Measurements from ENCODE around the gene YARS2.

The YARS2 gene

DNA sequence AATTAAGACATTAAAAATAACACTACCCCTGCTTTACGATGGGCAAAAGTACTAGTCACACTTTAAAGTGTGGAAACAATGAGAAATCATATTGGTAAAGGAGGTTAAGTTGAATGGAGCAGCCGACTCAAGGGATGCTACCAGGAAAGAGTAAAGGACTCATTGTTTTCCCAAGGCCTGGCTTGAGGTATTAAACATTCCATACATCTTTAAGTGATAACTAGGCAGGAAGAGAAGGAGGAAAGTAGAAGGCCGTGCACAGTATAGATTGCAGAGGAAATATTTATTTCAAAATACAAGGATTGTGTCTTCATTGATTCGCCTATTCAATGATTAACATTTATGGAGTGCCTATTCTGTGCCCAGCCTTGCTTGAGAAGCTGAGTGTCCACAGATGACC, 20.6 kb upstream of the YARS2 start:
- Histone ChIP-seq H4K91ac (ENCODE audit: low read depth, low read length) (no peak overlapping the region), H3K23ac (ENCODE audit: low read length) (no peak overlapping the region), H4K8ac (ENCODE audit: low read depth, low read length) (no peak overlapping the region), H3K9ac (ENCODE audit: low read length) (no peak overlapping the region), H3K14ac (ENCODE audit: low read length) (no peak overlapping the region), H4K12ac (ENCODE audit: low read depth, low read length) (no peak overlapping the region), H3K9me3 (ENCODE audit: insufficient read depth, low read depth, low read length) (no peaks in the 10 kb centered on the region), H3K18ac (ENCODE audit: low read length) (no peak overlapping the region), H3K4me3 (ENCODE audit: low read depth, low read length) (no peak overlapping the region), H2AK5ac (ENCODE audit: low read length) (no peak overlapping the region), H2BK5ac (ENCODE audit: low read depth, low read length, poor library complexity) (no peak overlapping the region), H2BK120ac (ENCODE audit: insufficient read depth, low read length, poor library complexity) (no peak overlapping the region), H3K4ac (ENCODE audit: low read depth, low read length) (no peak overlapping the region), H3K79me1 (ENCODE audit: low read length) (no peaks in the 10 kb centered on the region), H2BK12ac (ENCODE audit: low read length) (no peak overlapping the region), H3K27me3 (ENCODE audit: insufficient read depth, low read length) (no peaks in the 10 kb centered on the region), H3K79me2 (ENCODE audit: control insufficient read depth, insufficient read depth, low read length, poor library complexity) (no peaks in the 10 kb centered on the region), H3K27ac (ENCODE audit: low read depth, low read length) (no peak overlapping the region), H3K4me2 (ENCODE audit: low read length) (no peak overlapping the region), H3K36me3 (ENCODE audit: control insufficient read depth in 1 of 2, insufficient read depth in 2 of 2, low read length in 2 of 2) (no peaks in the 10 kb centered on the region), H2AFZ (ENCODE audit: insufficient read depth, low read length, poor library complexity) (no peak overlapping the region), H3K4me1 (ENCODE audit: control insufficient read depth in 1 of 2, insufficient read depth in 2 of 2, low read length in 2 of 2) (peaks cover 0 to 4% of the 10 kb centered on the region in 2 experiments)
- DNase-seq, result peak in 1 of 2 donors; percentile 40
- WGBS (ENCODE audit: extremely low coverage, insufficient coverage, insufficient read length), result no CpG with 5 or more reads among the region's 4 CpGs

DNA sequence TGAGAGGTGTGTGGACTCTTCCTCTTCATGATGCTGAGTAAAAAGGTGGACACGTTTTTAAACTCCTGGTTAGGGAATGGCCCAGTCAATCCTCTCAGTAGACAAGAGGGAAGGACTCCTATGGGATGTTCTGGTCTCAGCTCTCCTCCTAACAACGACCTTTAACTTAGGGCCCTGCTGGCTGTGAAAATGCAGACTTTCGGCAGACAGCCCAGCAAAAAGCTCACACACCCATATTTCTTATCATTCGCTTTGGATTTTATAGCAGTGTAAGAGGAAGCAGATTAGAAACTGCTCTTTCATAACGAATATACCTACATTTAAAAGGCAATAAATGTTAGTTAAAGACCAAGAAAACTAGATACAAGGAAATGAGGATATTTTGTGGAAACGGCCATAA, 18.0 kb upstream of the YARS2 start:
- Histone ChIP-seq H3K9ac (ENCODE audit: low read length) (no peak overlapping the region), H3K4me1 (ENCODE audit: control insufficient read depth in 1 of 2, insufficient read depth in 2 of 2, low read length in 2 of 2) (peaks cover 0 to 2% of the 10 kb centered on the region in 2 experiments), H3K9me3 (ENCODE audit: insufficient read depth, low read depth, low read length) (no peaks in the 10 kb centered on the region), H3K79me1 (ENCODE audit: low read length) (no peaks in the 10 kb centered on the region), H3K36me3 (ENCODE audit: control insufficient read depth in 1 of 2, insufficient read depth in 2 of 2, low read length in 2 of 2) (no peaks in the 10 kb centered on the region), H3K27ac (ENCODE audit: low read depth, low read length) (no peak overlapping the region), H3K4ac (ENCODE audit: low read depth, low read length) (no peak overlapping the region), H3K4me2 (ENCODE audit: low read length) (no peak overlapping the region), H2AFZ (ENCODE audit: insufficient read depth, low read length, poor library complexity) (no peak overlapping the region), H3K79me2 (ENCODE audit: control insufficient read depth, insufficient read depth, low read length, poor library complexity) (no peaks in the 10 kb centered on the region), H3K27me3 (ENCODE audit: insufficient read depth, low read length) (no peaks in the 10 kb centered on the region), H3K4me3 (ENCODE audit: low read depth, low read length) (no peak overlapping the region), H4K8ac (ENCODE audit: low read depth, low read length) (no peak overlapping the region), H2BK120ac (ENCODE audit: insufficient read depth, low read length, poor library complexity) (no peak overlapping the region), H3K14ac (ENCODE audit: low read length) (no peak overlapping the region), H2BK5ac (ENCODE audit: low read depth, low read length, poor library complexity) (no peak overlapping the region), H4K91ac (ENCODE audit: low read depth, low read length) (no peak overlapping the region), H3K18ac (ENCODE audit: low read length) (no peak overlapping the region), H2AK5ac (ENCODE audit: low read length) (no peak overlapping the region), H4K12ac (ENCODE audit: low read depth, low read length) (no peak overlapping the region), H2BK12ac (ENCODE audit: low read length) (no peak overlapping the region), H3K23ac (ENCODE audit: low read length) (no peak overlapping the region)
- DNase-seq, result no peak
- whole genome bisulfite sequencing (ENCODE audit: extremely low coverage, insufficient coverage, insufficient read length), result no CpG with 5 or more reads among the region's 6 CpGs

DNA sequence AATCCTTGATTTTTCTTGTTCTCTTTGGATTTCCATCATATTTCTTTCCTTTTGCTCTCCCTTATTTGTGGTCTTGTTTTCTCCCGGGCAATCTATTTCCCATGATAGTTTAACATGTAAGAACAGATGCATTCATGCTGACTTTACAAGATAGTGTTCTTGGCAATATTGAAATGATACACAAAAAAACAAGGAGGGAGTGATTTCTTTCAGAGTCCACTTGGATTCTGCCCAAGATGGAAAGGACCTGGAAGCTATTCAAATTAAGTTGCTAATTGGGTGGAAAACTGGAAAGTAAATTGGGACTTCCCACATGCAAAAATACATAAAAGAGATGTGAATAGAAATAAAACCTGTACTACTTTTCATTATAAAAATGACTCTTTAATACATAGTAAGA, 14.4 kb upstream of the YARS2 start:
- Histone ChIP-seq H3K27me3 (ENCODE audit: insufficient read depth, low read length) (no peaks in the 10 kb centered on the region), H2AK5ac (ENCODE audit: low read length) (no peak overlapping the region), H2AFZ (ENCODE audit: insufficient read depth, low read length, poor library complexity) (no peak overlapping the region), H3K4ac (ENCODE audit: low read depth, low read length) (no peak overlapping the region), H4K8ac (ENCODE audit: low read depth, low read length) (no peak overlapping the region), H3K18ac (ENCODE audit: low read length) (no peak overlapping the region), H3K9me3 (ENCODE audit: insufficient read depth, low read depth, low read length) (no peaks in the 10 kb centered on the region), H4K91ac (ENCODE audit: low read depth, low read length) (no peak overlapping the region), H3K79me2 (ENCODE audit: control insufficient read depth, insufficient read depth, low read length, poor library complexity) (no peaks in the 10 kb centered on the region), H3K4me2 (ENCODE audit: low read length) (no peak overlapping the region), H3K36me3 (ENCODE audit: control insufficient read depth in 1 of 2, insufficient read depth in 2 of 2, low read length in 2 of 2) (no peaks in the 10 kb centered on the region), H3K4me1 (ENCODE audit: control insufficient read depth in 1 of 2, insufficient read depth in 2 of 2, low read length in 2 of 2) (no peaks in the 10 kb centered on the region), H3K79me1 (ENCODE audit: low read length) (no peaks in the 10 kb centered on the region), H3K23ac (ENCODE audit: low read length) (no peak overlapping the region), H3K27ac (ENCODE audit: low read depth, low read length) (no peak overlapping the region), H3K14ac (ENCODE audit: low read length) (no peak overlapping the region), H2BK5ac (ENCODE audit: low read depth, low read length, poor library complexity) (no peak overlapping the region), H4K12ac (ENCODE audit: low read depth, low read length) (no peak overlapping the region), H2BK120ac (ENCODE audit: insufficient read depth, low read length, poor library complexity) (no peak overlapping the region), H2BK12ac (ENCODE audit: low read length) (no peak overlapping the region), H3K9ac (ENCODE audit: low read length) (no peak overlapping the region), H3K4me3 (ENCODE audit: low read depth, low read length) (no peak overlapping the region)
- DNase-seq, result no peak
- no CpG with 5 or more reads among the region's 1 CpG for WGBS (ENCODE audit: extremely low coverage, insufficient coverage, insufficient read length)

DNA sequence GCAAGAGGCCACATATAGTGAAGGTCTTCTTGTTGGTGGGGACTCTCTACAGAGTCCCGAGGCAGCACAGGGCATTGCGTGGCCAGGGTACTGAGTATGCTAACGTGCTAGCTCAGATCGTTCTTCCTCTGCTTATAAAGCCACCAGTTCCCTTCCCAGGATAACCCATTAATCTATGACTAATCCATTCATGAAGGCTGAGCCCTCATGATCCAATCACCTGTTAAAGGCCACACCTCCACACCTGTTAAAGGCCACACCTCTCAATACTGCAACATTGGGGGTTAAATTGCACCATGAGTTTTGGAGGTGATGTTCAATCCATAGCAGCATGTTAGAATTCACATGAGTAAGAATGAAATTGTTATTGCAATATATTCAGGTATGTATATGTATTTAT, 12.8 kb upstream of the YARS2 start:
- H2AK5ac ChIP-seq (ENCODE audit: low read length), result no peak overlapping the region
- no peak overlapping the region for H3K18ac ChIP-seq (ENCODE audit: low read length)
- no peak overlapping the region for H2AFZ ChIP-seq (ENCODE audit: insufficient read depth, low read length, poor library complexity)
- H2BK5ac ChIP-seq (ENCODE audit: low read depth, low read length, poor library complexity), result no peak overlapping the region
- no peak overlapping the region for H3K4me3 ChIP-seq (ENCODE audit: low read depth, low read length)
- H2BK120ac ChIP-seq (ENCODE audit: insufficient read depth, low read length, poor library complexity), result no peak overlapping the region
- no peak overlapping the region for H3K27ac ChIP-seq (ENCODE audit: low read depth, low read length)
- no peak overlapping the region for H2BK12ac ChIP-seq (ENCODE audit: low read length)
- no peak overlapping the region for H3K4me2 ChIP-seq (ENCODE audit: low read length)
- H3K4ac ChIP-seq (ENCODE audit: low read depth, low read length), result no peak overlapping the region
- H3K9me3 ChIP-seq (ENCODE audit: insufficient read depth, low read depth, low read length), result no peaks in the 10 kb centered on the region
- DNase-seq, result no peak
- no peaks in the 10 kb centered on the region for H3K4me1 ChIP-seq (ENCODE audit: control insufficient read depth in 1 of 2, insufficient read depth in 2 of 2, low read length in 2 of 2)
- no peaks in the 10 kb centered on the region for H3K36me3 ChIP-seq (ENCODE audit: control insufficient read depth in 1 of 2, insufficient read depth in 2 of 2, low read length in 2 of 2)
- no peaks in the 10 kb centered on the region for H3K79me2 ChIP-seq (ENCODE audit: control insufficient read depth, insufficient read depth, low read length, poor library complexity)
- no peak overlapping the region for H4K12ac ChIP-seq (ENCODE audit: low read depth, low read length)
- no peak overlapping the region for H3K9ac ChIP-seq (ENCODE audit: low read length)
- H3K27me3 ChIP-seq (ENCODE audit: insufficient read depth, low read length), result no peaks in the 10 kb centered on the region
- no peak overlapping the region for H4K8ac ChIP-seq (ENCODE audit: low read depth, low read length)
- no peak overlapping the region for H4K91ac ChIP-seq (ENCODE audit: low read depth, low read length)
- no peaks in the 10 kb centered on the region for H3K79me1 ChIP-seq (ENCODE audit: low read length)
- H3K14ac ChIP-seq (ENCODE audit: low read length), result no peak overlapping the region
- WGBS (ENCODE audit: extremely low coverage, insufficient coverage, insufficient read length), result no CpG with 5 or more reads among the region's 4 CpGs
- no peak overlapping the region for H3K23ac ChIP-seq (ENCODE audit: low read length)

Data from trophoblast cell (in vitro differentiated cells and primary cell).